Activated CD4-positive, alpha-beta T cell treated with anti-CD3 and anti-CD28 coated beads, Interleukin-2, amount 10 ng/mL, durations not matched to agents 7 days and 5 days (primary cell): Measurements from ENCODE around the gene LYL1. TPM values are rescaled to one million over a fixed set of nuclear protein-coding genes. Genes with fewer than 3 reads are reported as not detected.
A peak's percentile ranks its signal among the peaks of the same experiment; 100 is the strongest.

ENCODE experiments used
- CTCF ChIA-PET: fragments of 350-600 bp; sonication (Branson Sonifier 250); formaldehyde crosslinking; loops from one replicate; lab custom pipeline; 2021; ENCODE audit warnings: antibody characterized with exemption; lab: Charles Lee
- POLR2A ChIA-PET: fragments of 350-600 bp; sonication (Branson Sonifier 250); formaldehyde crosslinking; loops from one replicate; lab custom pipeline; 2021; ENCODE audit warnings: antibody characterized with exemption; lab: Charles Lee
- DNase-seq: peaks from one replicate; pipeline ENCODE4 v3.0.0-alpha.2; 2020
- H3K27ac Mint-ChIP-seq: one replicate; pipeline ENCODE4 v1.8.0; 2021; ENCODE audit warnings: mild to moderate bottlenecking, moderate library complexity, mixed read lengths
- H3K27me3 Mint-ChIP-seq: one replicate; pipeline ENCODE4 v1.8.0; 2021; ENCODE audit warnings: mixed read lengths
- H3K36me3 Mint-ChIP-seq: one replicate; pipeline ENCODE4 v1.8.0; 2021; ENCODE audit warnings: low read depth, mixed read lengths
- H3K4me1 Mint-ChIP-seq: one replicate; pipeline ENCODE4 v1.8.0; 2021; ENCODE audit warnings: mixed read lengths
- H3K4me3 Mint-ChIP-seq: one replicate; pipeline ENCODE4 v1.8.0; 2021; ENCODE audit warnings: mild to moderate bottlenecking, moderate library complexity, mixed read lengths
- H3K9me3 Mint-ChIP-seq: one replicate; pipeline ENCODE4 v1.8.0; 2021; ENCODE audit warnings: mixed read lengths
- total RNA-seq, 2 experiments: library from RNA; stranded (reverse); gene quantifications; one replicate each; pipeline ENCODE4 v1.2.3, GENCODE V29; 2021

The LYL1 gene
- total RNA-seq, 2 experiments from 2014 or later, result 2.3 to 2.5 TPM

GRCh38 chr19:13085666-13086065 lies 17.0 kb downstream of the LYL1 start:
- Mint-ChIP-seq H3K4me1 (no peaks in the 10 kb centered on the region), H3K27me3 (peaks cover 3% of the 10 kb centered on the region), H3K4me3 (no peak overlapping the region), H3K9me3 (no peaks in the 10 kb centered on the region), H3K27ac (no peak overlapping the region), H3K36me3 (no peaks in the 10 kb centered on the region)
- CTCF ChIA-PET, result interaction anchor here (1.2 to 1.8 kb wide), 3 partner anchors 14 to 120 kb away, joined by 3 to 6 read pairs (median 6); no protein-coding TSS in a partner anchor
- POLR2A ChIA-PET, result no interaction called here
- DNase-seq, result no peak

GRCh38 chr19:13083627-13084026 lies 19.0 kb downstream of the LYL1 start:
- no peak for DNase-seq
- Mint-ChIP-seq H3K27me3 (peaks cover 3% of the 10 kb centered on the region), H3K27ac (no peak overlapping the region), H3K4me1 (no peaks in the 10 kb centered on the region), H3K4me3 (no peak overlapping the region), H3K36me3 (no peaks in the 10 kb centered on the region), H3K9me3 (no peaks in the 10 kb centered on the region)
- ChIA-PET CTCF (interaction anchor here (0.6 to 1.7 kb wide), 3 partner anchors 22 to 122 kb away, joined by 5 to 9 read pairs (median 6); no protein-coding TSS in a partner anchor), POLR2A (interaction anchor here (0.6 kb wide), 1 partner anchor 41 kb away, joined by 3 read pairs; no protein-coding TSS in a partner anchor)

GRCh38 chr19:13083008-13083404 lies 19.7 kb downstream of the LYL1 start:
- Mint-ChIP-seq H3K4me3 (no peak overlapping the region), H3K9me3 (no peaks in the 10 kb centered on the region), H3K36me3 (no peaks in the 10 kb centered on the region), H3K4me1 (no peaks in the 10 kb centered on the region), H3K27ac (peak overlapping the region; percentile 33), H3K27me3 (peaks cover 3% of the 10 kb centered on the region)
- POLR2A ChIA-PET, result interaction anchor here (0.6 kb wide), 1 partner anchor 41 kb away, joined by 3 read pairs; no protein-coding TSS in a partner anchor
- CTCF ChIA-PET, result interaction anchor here (0.8 to 1.6 kb wide), 2 partner anchors 21 to 117 kb away, joined by 3 to 6 read pairs; no protein-coding TSS in a partner anchor
- no peak for DNase-seq

GRCh38 chr19:13082192-13083007 lies 20.3 kb downstream of the LYL1 start:
- H3K4me1 Mint-ChIP-seq, result no peaks in the 10 kb centered on the region
- CTCF ChIA-PET, result interaction anchor here (0.8 to 1.6 kb wide), 2 partner anchors 21 to 117 kb away, joined by 3 to 6 read pairs; no protein-coding TSS in a partner anchor

GRCh38 chr19:13079542-13079986 lies 23.1 kb downstream of the LYL1 start:
- DNase-seq, result no peak
- ChIA-PET POLR2A (no interaction called here), CTCF (interaction anchor here (1.4 to 4.1 kb wide), 3 partner anchors 18 to 114 kb away, joined by 3 to 17 read pairs (median 7); no protein-coding TSS in a partner anchor)
- no peak overlapping the region for H3K4me3 Mint-ChIP-seq
- H3K36me3 Mint-ChIP-seq, result no peaks in the 10 kb centered on the region
- H3K27ac Mint-ChIP-seq, result no peak overlapping the region
- H3K27me3 Mint-ChIP-seq, result peaks cover 3% of the 10 kb centered on the region
- no peaks in the 10 kb centered on the region for H3K4me1 Mint-ChIP-seq
- H3K9me3 Mint-ChIP-seq, result no peaks in the 10 kb centered on the region

More at GRCh38 chr19:13082192-13083007, 20.3 kb downstream of the LYL1 start:
- no peak for DNase-seq
- H3K27me3 Mint-ChIP-seq, result peaks cover 3% of the 10 kb centered on the region
- no peak overlapping the region for H3K27ac Mint-ChIP-seq
- H3K4me3 Mint-ChIP-seq, result no peak overlapping the region
- POLR2A ChIA-PET, result no interaction called here
- H3K36me3 Mint-ChIP-seq, result no peaks in the 10 kb centered on the region
- H3K9me3 Mint-ChIP-seq, result no peaks in the 10 kb centered on the region

GRCh38 chr19:13078897-13079541 lies 23.6 kb downstream of the LYL1 start:
- H3K27me3 Mint-ChIP-seq, result no peaks in the 10 kb centered on the region
- no peak overlapping the region for H3K27ac Mint-ChIP-seq
- H3K4me3 Mint-ChIP-seq, result no peak overlapping the region
- no peaks in the 10 kb centered on the region for H3K4me1 Mint-ChIP-seq
- H3K9me3 Mint-ChIP-seq, result no peaks in the 10 kb centered on the region
- CTCF ChIA-PET, result interaction anchor here (1.4 to 4.1 kb wide), 3 partner anchors 18 to 114 kb away, joined by 3 to 17 read pairs (median 7); no protein-coding TSS in a partner anchor
- no peak for DNase-seq
- POLR2A ChIA-PET, result no interaction called here
- no peaks in the 10 kb centered on the region for H3K36me3 Mint-ChIP-seq

GRCh38 chr19:13078381-13078780 lies 24.3 kb downstream of the LYL1 start:
- Mint-ChIP-seq H3K36me3 (no peaks in the 10 kb centered on the region), H3K4me3 (no peak overlapping the region), H3K4me1 (no peaks in the 10 kb centered on the region), H3K27me3 (no peaks in the 10 kb centered on the region), H3K9me3 (no peaks in the 10 kb centered on the region), H3K27ac (no peak overlapping the region)
- ChIA-PET POLR2A (no interaction called here), CTCF (interaction anchor here (0.6 to 4.1 kb wide), 5 partner anchors 17 to 622 kb away, joined by 3 to 17 read pairs (median 4); no protein-coding TSS in a partner anchor)
- no peak for DNase-seq

GRCh38 chr19:13077240-13077639 lies 25.4 kb downstream of the LYL1 start:
- Mint-ChIP-seq H3K27ac (no peak overlapping the region), H3K27me3 (no peaks in the 10 kb centered on the region), H3K4me3 (no peak overlapping the region), H3K9me3 (no peaks in the 10 kb centered on the region), H3K4me1 (no peaks in the 10 kb centered on the region), H3K36me3 (no peaks in the 10 kb centered on the region)
- no peak for DNase-seq
- ChIA-PET CTCF (interaction anchor here (2.1 to 4.1 kb wide), 2 partner anchors 16 to 112 kb away, joined by 7 to 17 read pairs; no protein-coding TSS in a partner anchor), POLR2A (interaction anchor here (0.7 kb wide), 1 partner anchor 121 kb away, joined by 3 read pairs; no protein-coding TSS in a partner anchor)

GRCh38 chr19:13076787-13077186 lies 25.9 kb downstream of the LYL1 start:
- no peak overlapping the region for H3K27ac Mint-ChIP-seq
- ChIA-PET POLR2A (interaction anchor here (0.7 kb wide), 1 partner anchor 121 kb away, joined by 3 read pairs; no protein-coding TSS in a partner anchor), CTCF (interaction anchor here (1.0 to 4.1 kb wide), 2 partner anchors 15 to 16 kb away, joined by 3 to 17 read pairs; no protein-coding TSS in a partner anchor)
- no peaks in the 10 kb centered on the region for H3K36me3 Mint-ChIP-seq
- H3K27me3 Mint-ChIP-seq, result no peaks in the 10 kb centered on the region
- no peak for DNase-seq
- H3K4me1 Mint-ChIP-seq, result no peaks in the 10 kb centered on the region
- no peaks in the 10 kb centered on the region for H3K9me3 Mint-ChIP-seq
- no peak overlapping the region for H3K4me3 Mint-ChIP-seq

- Mint-ChIP-seq H3K9me3 (no peaks in the 10 kb centered on the region), H3K4me1 (no peaks in the 10 kb centered on the region), H3K27me3 (no peaks in the 10 kb centered on the region), H3K27ac (no peak overlapping the region), H3K4me3 (no peak overlapping the region), H3K36me3 (no peaks in the 10 kb centered on the region)
- ChIA-PET POLR2A (no interaction called here), CTCF (interaction anchor here (1.0 kb wide), 1 partner anchor 15 kb away, joined by 3 read pairs; no protein-coding TSS in a partner anchor)
- DNase-seq, result no peak
Observed at GRCh38 chr19:13076320-13076719, 26.3 kb downstream of the LYL1 start.

GRCh38 chr19:13074378-13074777 lies 28.3 kb downstream of the LYL1 start:
- Mint-ChIP-seq H3K4me3 (no peak overlapping the region), H3K9me3 (no peaks in the 10 kb centered on the region)

GRCh38 chr19:13073263-13073662 lies 29.4 kb downstream of the LYL1 start:
- Mint-ChIP-seq H3K9me3 (no peaks in the 10 kb centered on the region), H3K27ac (no peak overlapping the region), H3K36me3 (no peaks in the 10 kb centered on the region), H3K27me3 (no peaks in the 10 kb centered on the region), H3K4me3 (no peak overlapping the region), H3K4me1 (no peaks in the 10 kb centered on the region)
- ChIA-PET CTCF (interaction anchor here (1.2 to 2.7 kb wide), 2 partner anchors 11 to 12 kb away, joined by 3 to 10 read pairs; no protein-coding TSS in a partner anchor), POLR2A (no interaction called here)
- DNase-seq, result no peak

More at GRCh38 chr19:13074378-13074777, 28.3 kb downstream of the LYL1 start:
- CTCF ChIA-PET, result no interaction called here
- no peaks in the 10 kb centered on the region for H3K36me3 Mint-ChIP-seq
- POLR2A ChIA-PET, result no interaction called here
- no peak for DNase-seq
- H3K4me1 Mint-ChIP-seq, result no peaks in the 10 kb centered on the region
- no peaks in the 10 kb centered on the region for H3K27me3 Mint-ChIP-seq
- H3K27ac Mint-ChIP-seq, result no peak overlapping the region
